Vagina (tissue), 2 donors: Measurements from ENCODE around the gene NR4A1. TPM values are rescaled to one million over a fixed set of nuclear protein-coding genes. Genes with fewer than 3 reads are reported as not detected.
"Not testable (repeated sequence)": the region's sequence is repeated elsewhere in the genome, so short reads cannot be mapped to it uniquely, and the experiment has no call there.

Experiments used
- DNase-seq, 2 donors: peaks; one replicate each; pipeline ENCODE4 v3.0.0-alpha.2; 2017; ENCODE audit errors: extremely low spot score in 2 of 2
- H3K27ac ChIP-seq: fragments of 200-600 bp; sonication (generic); one replicate; pipeline ENCODE4 v1.5.1; 2019
- H3K27me3 ChIP-seq: fragments of 200-600 bp; sonication (generic); one replicate; pipeline ENCODE4 v1.5.1; 2019
- H3K36me3 ChIP-seq, 2 donors: fragments of 200-600 bp; sonication (generic); one replicate each; pipeline ENCODE4 v1.5.1; 2017 to 2019
- H3K4me1 ChIP-seq: fragments of 200-600 bp; sonication (generic); one replicate; pipeline ENCODE4 v1.5.1; 2019
- H3K4me3 ChIP-seq, 2 donors: fragments of 200-600 bp; sonication (generic); 1 replicate in 1 of 2; 2 replicates in 1 of 2; pipeline ENCODE4 v1.5.1; 2016 to 2019
- H3K9me3 ChIP-seq: fragments of 200-600 bp; sonication (generic); one replicate; pipeline ENCODE4 v1.5.1; 2019
- POLR2A ChIP-seq, 2 donors: fragments of 450-650 bp; IDR thresholded peaks; one replicate each; pipeline ENCODE4 v1.6.1; 2017; ENCODE audit warnings: antibody characterized with exemption in 2 of 2, mild to moderate bottlenecking in 2 of 2, moderate library complexity in 2 of 2
- POLR2AphosphoS5 ChIP-seq, 2 donors: sonication (generic); formaldehyde crosslinking; IDR thresholded peaks; one replicate each; pipeline ENCODE4 v1.9.0; 2017; ENCODE audit warnings: antibody characterized with exemption in 2 of 2, mild to moderate bottlenecking in 2 of 2, low read depth in 1 of 2; ENCODE audit not compliant: insufficient read depth in 1 of 2
- intact Hi-C: fragments of 100-400 bp; cut with DNase I; formaldehyde crosslinking; loops from one replicate; pipeline ENCODE4 v1.15.1; 2023
- total RNA-seq: library from RNA; depleted of rRNA; stranded (reverse); fragments of >200 nt; gene quantifications from one replicate; pipeline ENCODE4 v1.2.3, GENCODE V29; 2016
- TF ChIP-seq, protein P1 (sequence below), 3 experiments: fragments of 450-650 bp in 2 of 3; fragments of 200-600 bp in 1 of 3; sonication (generic) in 1 of 3; IDR thresholded peaks; one replicate each; pipeline ENCODE4 v1.5.1; 2017 to 2019; ENCODE audit warnings: antibody characterized with exemption in 3 of 3, mild to moderate bottlenecking in 2 of 3, moderate library complexity in 2 of 3

Gene NR4A1
- total RNA-seq, 1 donor from 2014 or later, result 465 TPM

DNA sequence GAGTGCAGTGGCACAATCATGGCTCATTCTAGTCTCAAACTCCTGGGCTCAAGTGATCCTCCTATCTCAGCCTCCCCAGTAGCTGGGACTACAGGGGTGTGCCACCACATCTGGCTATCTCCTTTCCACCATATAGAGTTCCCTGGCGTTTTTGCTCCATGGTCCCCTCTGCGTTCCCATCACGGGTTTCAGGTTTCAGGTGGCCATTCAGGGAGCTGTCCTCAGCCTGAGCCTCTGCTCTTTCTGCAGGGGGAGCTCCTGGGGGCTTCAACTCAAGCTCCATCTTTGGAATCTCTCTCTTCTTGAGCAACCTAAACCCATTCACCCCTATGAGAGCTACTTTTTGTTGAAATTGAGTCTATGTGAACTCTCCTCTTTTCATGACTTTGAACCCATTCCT is 39.8 kb downstream of the NR4A1 start:
- Histone ChIP-seq H3K9me3 (no peaks in the 10 kb centered on the region), H3K27ac (no peak overlapping the region), H3K4me1 (no peaks in the 10 kb centered on the region), H3K4me3 (no peak overlapping the region), H3K27me3 (no peaks in the 10 kb centered on the region), H3K36me3 (no peaks in the 10 kb centered on the region)
- intact Hi-C loops, result no loop called here
- no peak for DNase-seq
- TF ChIP-seq POLR2A (IDR thresholded peaks at IDR 0.05) (no peak), POLR2AphosphoS5 (IDR thresholded peaks at IDR 0.05; ENCODE audit: insufficient read depth in 1 of 2, low read depth in 1 of 2) (no peak)
- TF ChIP-seq, protein P1, sequence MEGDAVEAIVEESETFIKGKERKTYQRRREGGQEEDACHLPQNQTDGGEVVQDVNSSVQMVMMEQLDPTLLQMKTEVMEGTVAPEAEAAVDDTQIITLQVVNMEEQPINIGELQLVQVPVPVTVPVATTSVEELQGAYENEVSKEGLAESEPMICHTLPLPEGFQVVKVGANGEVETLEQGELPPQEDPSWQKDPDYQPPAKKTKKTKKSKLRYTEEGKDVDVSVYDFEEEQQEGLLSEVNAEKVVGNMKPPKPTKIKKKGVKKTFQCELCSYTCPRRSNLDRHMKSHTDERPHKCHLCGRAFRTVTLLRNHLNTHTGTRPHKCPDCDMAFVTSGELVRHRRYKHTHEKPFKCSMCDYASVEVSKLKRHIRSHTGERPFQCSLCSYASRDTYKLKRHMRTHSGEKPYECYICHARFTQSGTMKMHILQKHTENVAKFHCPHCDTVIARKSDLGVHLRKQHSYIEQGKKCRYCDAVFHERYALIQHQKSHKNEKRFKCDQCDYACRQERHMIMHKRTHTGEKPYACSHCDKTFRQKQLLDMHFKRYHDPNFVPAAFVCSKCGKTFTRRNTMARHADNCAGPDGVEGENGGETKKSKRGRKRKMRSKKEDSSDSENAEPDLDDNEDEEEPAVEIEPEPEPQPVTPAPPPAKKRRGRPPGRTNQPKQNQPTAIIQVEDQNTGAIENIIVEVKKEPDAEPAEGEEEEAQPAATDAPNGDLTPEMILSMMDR (IDR thresholded peaks at IDR 0.05), result no peak

DNA sequence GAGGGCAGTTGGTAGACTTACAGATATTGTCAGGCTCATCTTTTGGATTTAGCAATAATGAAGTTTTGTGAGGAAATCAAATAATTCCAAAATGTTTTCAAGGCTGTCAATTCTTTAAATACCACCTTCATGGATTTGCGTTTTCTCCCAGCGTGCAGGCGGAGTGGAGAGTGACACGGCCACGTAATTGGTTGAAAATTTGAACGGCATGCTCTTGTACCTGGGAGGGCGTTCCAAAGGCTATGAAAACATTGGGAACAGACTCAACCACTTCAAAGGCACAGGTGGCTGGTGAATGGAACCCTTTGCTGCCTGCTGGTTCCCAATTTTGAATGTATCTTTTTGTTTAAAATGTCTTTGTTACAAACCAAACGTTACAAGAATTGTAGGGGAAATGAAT is 40.6 kb downstream of the NR4A1 start:
- TF ChIP-seq POLR2AphosphoS5 (IDR thresholded peaks at IDR 0.05; ENCODE audit: insufficient read depth in 1 of 2, low read depth in 1 of 2) (no peak), POLR2A (IDR thresholded peaks at IDR 0.05) (no peak)
- TF ChIP-seq, protein P1 (IDR thresholded peaks at IDR 0.05), result no peak
- no peaks in the 10 kb centered on the region for H3K27me3 ChIP-seq

DNA sequence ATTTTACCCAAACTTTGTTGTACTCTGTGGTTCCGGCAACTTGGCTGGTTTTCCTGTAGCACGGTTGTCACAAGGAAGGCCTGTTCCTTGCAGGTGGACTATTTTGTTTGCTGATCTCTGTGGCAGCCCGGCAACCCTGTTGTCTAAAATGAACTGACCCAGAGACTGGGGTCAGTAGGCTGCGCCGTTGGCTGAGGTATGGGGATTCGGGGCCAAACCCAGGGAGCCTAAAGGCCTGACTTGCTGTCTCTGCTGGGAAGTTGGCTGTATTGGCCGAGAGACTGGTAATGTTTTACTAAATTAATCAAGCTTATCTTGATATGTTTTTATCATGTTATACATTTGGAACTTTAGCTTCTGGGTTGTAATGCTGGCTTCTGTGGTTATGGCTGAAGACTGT is 42.1 kb downstream of the NR4A1 start:
- Histone ChIP-seq H3K27me3 (no peaks in the 10 kb centered on the region), H3K27ac (no peak overlapping the region)

More for the DNA sequence above, 40.6 kb downstream of the NR4A1 start:
- intact Hi-C loops, result no loop called here
- Histone ChIP-seq H3K27ac (no peak overlapping the region), H3K9me3 (no peaks in the 10 kb centered on the region), H3K4me1 (no peaks in the 10 kb centered on the region), H3K4me3 (no peak overlapping the region), H3K36me3 (no peaks in the 10 kb centered on the region)
- no peak for DNase-seq

DNA sequence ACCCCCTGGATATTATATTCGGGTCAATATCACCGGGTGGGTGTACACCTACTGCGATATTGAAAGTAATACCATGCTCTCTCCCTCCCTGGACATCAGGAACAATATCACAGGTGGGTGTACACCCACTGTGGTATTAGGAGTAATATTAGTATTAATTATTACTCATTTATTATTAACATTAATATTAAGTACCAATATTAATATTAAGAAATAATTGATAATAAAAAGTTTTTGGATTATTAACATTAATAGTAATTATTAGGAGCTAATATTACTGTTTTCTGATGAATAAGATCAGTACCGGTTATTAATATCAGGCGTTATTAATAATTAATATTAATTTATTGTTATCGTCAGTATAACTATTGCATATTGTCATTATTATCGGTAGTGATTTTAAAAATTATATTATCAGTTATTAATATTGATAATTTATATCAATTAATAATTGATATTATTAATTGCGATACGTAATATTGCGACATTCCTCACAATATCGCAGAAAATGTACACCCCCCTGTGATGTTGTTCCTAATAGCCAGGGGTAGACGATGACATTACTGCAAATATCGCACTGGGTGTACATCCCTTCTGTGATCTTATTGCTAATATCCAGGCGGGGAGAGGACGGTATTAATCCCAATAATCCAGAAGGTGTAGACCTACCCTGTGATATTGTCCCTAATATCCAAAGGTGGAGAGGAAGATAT is 45.2 kb downstream of the NR4A1 start:
- H3K4me1 ChIP-seq, result no peaks in the 10 kb centered on the region
- intact Hi-C loops, result no loop called here
- H3K9me3 ChIP-seq, result no peaks in the 10 kb centered on the region
- H3K4me3 ChIP-seq, result no peak overlapping the region
- DNase-seq, result no peak
- no peak for TF ChIP-seq POLR2A (IDR thresholded peaks at IDR 0.05)
- TF ChIP-seq, protein P1 (IDR thresholded peaks at IDR 0.05), result no peak
- no peak for TF ChIP-seq POLR2AphosphoS5 (IDR thresholded peaks at IDR 0.05; ENCODE audit: insufficient read depth in 1 of 2, low read depth in 1 of 2)
- no peaks in the 10 kb centered on the region for H3K36me3 ChIP-seq
- no peaks in the 10 kb centered on the region for H3K27me3 ChIP-seq
- H3K27ac ChIP-seq, result no peak overlapping the region

More for the DNA sequence above, 42.1 kb downstream of the NR4A1 start:
- intact Hi-C loops, result no loop called here
- Histone ChIP-seq H3K9me3 (no peaks in the 10 kb centered on the region), H3K4me3 (no peak overlapping the region), H3K4me1 (no peaks in the 10 kb centered on the region), H3K36me3 (no peaks in the 10 kb centered on the region)
- no peak for DNase-seq
- TF ChIP-seq, protein P1 (IDR thresholded peaks at IDR 0.05), result no peak
- TF ChIP-seq POLR2AphosphoS5 (IDR thresholded peaks at IDR 0.05; ENCODE audit: insufficient read depth in 1 of 2, low read depth in 1 of 2), result no peak

DNA sequence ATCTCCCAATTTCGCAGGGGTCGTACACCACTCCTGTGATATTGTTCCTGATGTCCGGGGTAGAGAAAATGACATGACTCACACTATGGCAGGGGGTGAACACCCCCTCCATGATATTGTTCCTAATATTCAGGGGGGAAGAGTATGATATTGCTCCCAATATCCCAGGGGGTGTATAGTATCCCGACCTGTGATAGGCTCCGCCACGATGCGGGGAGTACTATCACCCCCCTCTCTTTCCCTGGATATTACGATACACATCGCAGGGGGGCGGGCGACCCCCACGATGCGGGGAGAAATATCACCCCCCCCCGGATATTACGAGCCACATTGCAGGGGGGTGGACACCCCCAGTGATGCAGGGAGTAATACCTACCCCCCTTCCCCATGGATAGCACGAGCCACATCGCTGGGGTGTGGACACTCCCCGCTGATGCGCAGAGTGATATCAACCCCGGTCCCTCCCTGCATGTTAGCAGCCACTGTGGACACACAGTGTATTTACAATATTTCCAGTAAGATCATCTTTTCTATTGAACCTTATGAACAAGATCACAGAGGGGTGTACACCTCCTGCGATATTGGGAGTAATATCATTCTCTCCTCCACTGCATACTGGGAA is 45.9 kb downstream of the NR4A1 start:
- Histone ChIP-seq H3K27ac (no peak overlapping the region), H3K9me3 (no peaks in the 10 kb centered on the region), H3K4me1 (no peaks in the 10 kb centered on the region), H3K36me3 (no peaks in the 10 kb centered on the region), H3K27me3 (no peaks in the 10 kb centered on the region), H3K4me3 (no peak overlapping the region)
- intact Hi-C loops, result no loop called here
- DNase-seq, result peak in 1 of 2 donors; percentile 81
- TF ChIP-seq, protein P1 (IDR thresholded peaks at IDR 0.05), result no peak
- TF ChIP-seq POLR2A (IDR thresholded peaks at IDR 0.05), result no peak
- no peak for TF ChIP-seq POLR2AphosphoS5 (IDR thresholded peaks at IDR 0.05; ENCODE audit: insufficient read depth in 1 of 2, low read depth in 1 of 2)

DNA sequence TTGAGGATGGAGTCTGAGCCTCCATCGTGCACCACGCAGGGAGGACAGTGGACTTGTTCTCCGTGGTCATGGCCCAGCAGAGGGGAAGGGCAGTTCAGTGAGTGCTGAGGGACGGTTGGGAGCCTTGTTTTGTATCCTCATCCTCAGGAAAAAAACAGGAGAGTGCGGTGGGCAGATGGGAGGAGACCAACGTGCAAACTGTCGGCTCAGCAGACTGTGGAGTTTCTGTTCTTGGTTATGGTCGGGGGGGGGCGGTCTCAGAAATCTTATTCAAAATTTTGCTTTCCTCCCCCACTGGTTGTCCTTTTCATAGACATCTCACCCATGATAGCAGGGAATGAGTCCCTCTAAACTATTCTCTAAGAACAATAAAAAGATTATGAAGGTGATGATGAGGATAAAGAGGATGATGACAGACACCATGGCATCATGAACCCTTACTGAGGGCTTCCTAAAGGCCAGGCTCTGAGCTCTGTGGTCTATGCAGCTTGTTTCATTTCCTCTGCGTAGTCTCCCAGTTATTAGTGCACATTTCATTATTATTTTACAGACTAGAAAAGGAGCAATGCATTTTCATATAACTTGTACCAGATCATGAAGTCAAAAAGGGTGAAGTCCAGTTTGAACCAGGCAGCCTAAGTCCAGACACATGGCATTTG is 53.3 kb downstream of the NR4A1 start:
- intact Hi-C loops, DNase-seq, H3K36me3 ChIP-seq, H3K9me3 ChIP-seq, H3K4me3 ChIP-seq, H3K27ac ChIP-seq, H3K27me3 ChIP-seq, H3K4me1 ChIP-seq: not testable (repeated sequence)
